Measurements from ENCODE around the gene KDELR3.
A peak's percentile ranks its signal among the peaks of the same experiment; 100 is the strongest.

The KDELR3 gene

GRCh38 chr22:38484244-38484643 lies 16.3 kb downstream of the KDELR3 start:
- DNase-seq, result no peak

GRCh38 chr22:38485783-38486182 lies 17.9 kb downstream of the KDELR3 start:
- no peak for DNase-seq

GRCh38 chr22:38487946-38488345 lies 20.1 kb downstream of the KDELR3 start:
- DNase-seq, result no peak

GRCh38 chr22:38489142-38489541 lies 21.2 kb downstream of the KDELR3 start:
- DNase-seq, result no peak

GRCh38 chr22:38489561-38490145 lies 21.8 kb downstream of the KDELR3 start:
- DNase-seq, result no peak

GRCh38 chr22:38490475-38490874 lies 22.6 kb downstream of the KDELR3 start:
- no peak for DNase-seq

GRCh38 chr22:38490915-38491314 lies 23.0 kb downstream of the KDELR3 start:
- no peak for DNase-seq

GRCh38 chr22:38491707-38492348 lies 23.9 kb downstream of the KDELR3 start:
- no peak for DNase-seq

- DNase-seq, result no peak
These were observed 26.6 kb downstream of the KDELR3 start for GRCh38 chr22:38494498-38494897.

- no peak for DNase-seq
These were observed 27.0 kb downstream of the KDELR3 start for GRCh38 chr22:38494939-38495338.

GRCh38 chr22:38497869-38498268 lies 30.0 kb downstream of the KDELR3 start:
- DNase-seq, result no peak

- DNase-seq, result no peak
These were observed 34.1 kb downstream of the KDELR3 start for GRCh38 chr22:38501797-38502672.

GRCh38 chr22:38503021-38503420 lies 35.1 kb downstream of the KDELR3 start:
- DNase-seq, result no peak

GRCh38 chr22:38504731-38505540 lies 37.0 kb downstream of the KDELR3 start:
- DNase-seq, result peak; percentile 71 to 81 (median 74)

- peak; percentile 56 to 82 (median 59) for DNase-seq
These were observed 37.7 kb downstream of the KDELR3 start for GRCh38 chr22:38505541-38506117.

- peak; percentile 94 to 98 (median 97) for DNase-seq
These were observed 38.4 kb downstream of the KDELR3 start, which contains the start of gene DDX17 for GRCh38 chr22:38506118-38506962. DDX17 (minus strand) TSS chr22:38506311.

GRCh38 chr22:38510416-38510970 lies 42.6 kb downstream of the KDELR3 start:
- DNase-seq, result peak; percentile 37 to 57 (median 50)

GRCh38 chr22:38513063-38513462 lies 45.2 kb downstream of the KDELR3 start:
- peak in 1 of 3 donors; percentile 20 for DNase-seq

- DNase-seq, result no peak
These were observed 50.7 kb downstream of the KDELR3 start for GRCh38 chr22:38518620-38519019.

GRCh38 chr22:38519453-38520250 lies 51.8 kb downstream of the KDELR3 start:
- DNase-seq, result no peak

Measured in suppressor macrophage treated with lipopolysaccharide for 1 hour (primary cell).